Occipital lobe (tissue), 2 donors: ENCODE results near the gene GRIK2. TPM values are rescaled to one million over a fixed set of nuclear protein-coding genes. Genes with fewer than 3 reads are reported as not detected.
"Not testable (repeated sequence)": the region's sequence is repeated elsewhere in the genome, so short reads cannot be mapped to it uniquely, and the experiment has no call there.

Experiments used
- DNase-seq: peaks from one replicate; lab custom pipeline; 2025; lab: John Stamatoyannopoulos, UW
- total RNA-seq: library from RNA; depleted of rRNA; stranded (reverse); fragments of >200 nt; gene quantifications from one replicate; pipeline ENCODE4 v1.2.3, GENCODE V29; 2014

GRIK2 gene
- total RNA-seq: 82.7 TPM

GRCh38 chr6:101393251-101393828 is at the start of gene GRIK2:
TSS of gene GRIK2 (plus strand) at chr6:101393708.
- DNase-seq: peak; percentile 36

- no peak for DNase-seq
Measured at GRCh38 chr6:101344885-101345284, 48.6 kb upstream of the GRIK2 start.

GRCh38 chr6:101348816-101349215 is 44.7 kb upstream of the GRIK2 start:
- no peak for DNase-seq

GRCh38 chr6:101350631-101351030 is 42.9 kb upstream of the GRIK2 start:
- DNase-seq: not testable (repeated sequence)

- no peak for DNase-seq
Measured at GRCh38 chr6:101351173-101351572, 42.3 kb upstream of the GRIK2 start.

- DNase-seq: no peak
Measured at GRCh38 chr6:101352316-101352715, 41.2 kb upstream of the GRIK2 start.

GRCh38 chr6:101365181-101365580 is 28.3 kb upstream of the GRIK2 start:
- no peak for DNase-seq

GRCh38 chr6:101379926-101380325 is 13.6 kb upstream of the GRIK2 start:
- DNase-seq: no peak

- DNase-seq: no peak
Measured at GRCh38 chr6:101380897-101381630, 12.4 kb upstream of the GRIK2 start.

GRCh38 chr6:101383747-101384146 is 9.8 kb upstream of the GRIK2 start:
- not testable (repeated sequence) for DNase-seq

GRCh38 chr6:101386982-101387381 is 6.5 kb upstream of the GRIK2 start:
- DNase-seq: no peak

- DNase-seq: no peak
Measured at GRCh38 chr6:101391772-101392585, 1.5 kb upstream of the GRIK2 start.

GRCh38 chr6:101392586-101393230 is 800 bp upstream of the GRIK2 start:
- no peak for DNase-seq

- peak; percentile 16 for DNase-seq
Measured at GRCh38 chr6:101393829-101394251, 332 bp downstream of the GRIK2 start.

GRCh38 chr6:101394936-101395335 is 1.4 kb downstream of the GRIK2 start:
- no peak for DNase-seq

- DNase-seq: no peak
Measured at GRCh38 chr6:101395345-101395744, 1.8 kb downstream of the GRIK2 start.

- no peak for DNase-seq
Measured at GRCh38 chr6:101396548-101397173, 3.2 kb downstream of the GRIK2 start.

- no peak for DNase-seq
Measured at GRCh38 chr6:101397199-101397598, 3.7 kb downstream of the GRIK2 start.

GRCh38 chr6:101398716-101399615 is 5.5 kb downstream of the GRIK2 start:
- DNase-seq: peak; percentile 37

GRCh38 chr6:101399616-101400162 is 6.2 kb downstream of the GRIK2 start:
- DNase-seq: no peak
